ENCODE data around the gene AP1G2. TPM values are rescaled to one million over a fixed set of nuclear protein-coding genes. Genes with fewer than 3 reads are reported as not detected.

AP1G2 gene
- polyA plus RNA-seq, 1 experiment, result 8.2 TPM

DNA sequence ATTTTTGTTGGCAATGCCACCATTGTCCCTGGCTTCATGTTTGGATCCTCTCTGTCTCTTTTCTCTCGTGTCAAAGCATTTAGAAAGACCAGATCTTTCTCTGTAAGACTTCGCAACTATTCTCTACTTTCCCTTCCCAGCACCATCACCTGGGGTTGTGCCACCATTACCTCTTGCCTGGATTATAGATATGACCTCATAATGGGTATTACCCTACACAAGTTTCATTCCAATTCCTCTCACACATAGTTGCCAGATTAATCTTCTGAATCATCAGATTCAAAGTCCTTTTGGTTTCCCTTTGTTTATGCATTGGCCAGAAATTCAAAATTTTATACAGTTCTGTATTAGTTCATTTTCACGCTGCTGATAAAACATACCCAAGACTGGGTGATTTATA is 41.4 kb upstream of the AP1G2 start:
- Histone ChIP-seq H3K27ac (ENCODE audit: low read depth, low read length) (no peak overlapping the region), H3K27me3 (ENCODE audit: control insufficient read depth, insufficient read depth, low read length) (peaks cover 4% of the 10 kb centered on the region), H3K4me3 (ENCODE audit: low read depth, low read length) (no peak overlapping the region), H3K9me3 (ENCODE audit: control insufficient read depth, insufficient read depth, low read length) (no peaks in the 10 kb centered on the region)
- CTCF ChIA-PET, result no interaction called here
- POLR2A ChIA-PET, result no interaction called here
- DNase-seq (ENCODE audit: low read depth, low spot score), result no peak
- TF ChIP-seq, protein P1, sequence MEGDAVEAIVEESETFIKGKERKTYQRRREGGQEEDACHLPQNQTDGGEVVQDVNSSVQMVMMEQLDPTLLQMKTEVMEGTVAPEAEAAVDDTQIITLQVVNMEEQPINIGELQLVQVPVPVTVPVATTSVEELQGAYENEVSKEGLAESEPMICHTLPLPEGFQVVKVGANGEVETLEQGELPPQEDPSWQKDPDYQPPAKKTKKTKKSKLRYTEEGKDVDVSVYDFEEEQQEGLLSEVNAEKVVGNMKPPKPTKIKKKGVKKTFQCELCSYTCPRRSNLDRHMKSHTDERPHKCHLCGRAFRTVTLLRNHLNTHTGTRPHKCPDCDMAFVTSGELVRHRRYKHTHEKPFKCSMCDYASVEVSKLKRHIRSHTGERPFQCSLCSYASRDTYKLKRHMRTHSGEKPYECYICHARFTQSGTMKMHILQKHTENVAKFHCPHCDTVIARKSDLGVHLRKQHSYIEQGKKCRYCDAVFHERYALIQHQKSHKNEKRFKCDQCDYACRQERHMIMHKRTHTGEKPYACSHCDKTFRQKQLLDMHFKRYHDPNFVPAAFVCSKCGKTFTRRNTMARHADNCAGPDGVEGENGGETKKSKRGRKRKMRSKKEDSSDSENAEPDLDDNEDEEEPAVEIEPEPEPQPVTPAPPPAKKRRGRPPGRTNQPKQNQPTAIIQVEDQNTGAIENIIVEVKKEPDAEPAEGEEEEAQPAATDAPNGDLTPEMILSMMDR (IDR thresholded peaks at IDR 0.05; ENCODE audit: low read depth, low read length), result no peak

- H3K4me3 ChIP-seq (ENCODE audit: low read depth, low read length), result no peak overlapping the region
- no peak for DNase-seq (ENCODE audit: low read depth, low spot score)
- H3K27me3 ChIP-seq (ENCODE audit: control insufficient read depth, insufficient read depth, low read length), result peaks cover 4% of the 10 kb centered on the region
- TF ChIP-seq, protein P1 (IDR thresholded peaks at IDR 0.05; ENCODE audit: low read depth, low read length), result no peak
- no peak overlapping the region for H3K27ac ChIP-seq (ENCODE audit: low read depth, low read length)
- CTCF ChIA-PET, result interaction anchor here (1.7 kb wide), 1 partner anchor 23 kb away, joined by 8 read pairs; no protein-coding TSS in a partner anchor
- POLR2A ChIA-PET, result no interaction called here
- no peaks in the 10 kb centered on the region for H3K9me3 ChIP-seq (ENCODE audit: control insufficient read depth, insufficient read depth, low read length)
Observed at GRCh38 chr14:23608454-23608853, 40.9 kb upstream of the AP1G2 start.

DNA sequence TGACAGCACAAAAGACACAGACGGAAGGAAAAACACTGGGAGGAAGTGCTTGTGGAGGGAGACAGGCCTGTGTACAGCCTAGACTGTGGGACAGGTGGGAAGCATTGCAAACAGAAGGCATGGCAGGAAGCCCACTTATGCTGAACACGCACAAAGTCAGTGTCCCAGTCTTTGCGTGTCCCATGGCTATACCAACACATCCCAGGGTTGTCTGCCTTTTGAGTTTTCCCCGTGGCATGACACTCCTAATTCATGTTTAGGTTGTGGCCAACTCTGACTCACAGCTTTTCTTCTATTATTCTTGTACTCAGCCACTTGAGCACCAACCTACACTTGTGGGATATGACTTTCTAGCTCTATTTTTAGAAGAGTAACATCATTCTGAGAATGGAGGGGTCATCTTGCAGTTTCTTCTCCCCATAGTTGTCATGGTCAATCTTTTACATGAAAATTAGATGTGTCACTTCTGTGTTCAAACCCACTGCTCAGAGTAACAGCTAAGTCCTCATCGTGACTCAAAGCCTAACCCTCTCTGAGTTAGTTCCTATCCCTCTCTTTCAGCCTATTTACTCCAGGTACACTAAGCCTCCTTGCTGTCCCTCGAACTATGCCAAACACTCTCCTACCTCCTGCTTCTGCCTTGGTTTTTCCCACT is 38.5 kb upstream of the AP1G2 start:
- H3K9me3 ChIP-seq (ENCODE audit: control insufficient read depth, insufficient read depth, low read length), result no peaks in the 10 kb centered on the region
- H3K27me3 ChIP-seq (ENCODE audit: control insufficient read depth, insufficient read depth, low read length), result peaks cover 7% of the 10 kb centered on the region
- TF ChIP-seq, protein P1 (IDR thresholded peaks at IDR 0.05; ENCODE audit: low read depth, low read length), result no peak
- CTCF ChIA-PET, result interaction anchor here (0.7 kb wide), 1 partner anchor 17 kb away, joined by 4 read pairs; no protein-coding TSS in a partner anchor
- H3K4me3 ChIP-seq (ENCODE audit: low read depth, low read length), result no peak overlapping the region
- no peak for DNase-seq (ENCODE audit: low read depth, low spot score)
- POLR2A ChIA-PET, result no interaction called here
- no peak overlapping the region for H3K27ac ChIP-seq (ENCODE audit: low read depth, low read length)

GRCh38 chr14:23604675-23605170 is 37.1 kb upstream of the AP1G2 start:
- Histone ChIP-seq H3K9me3 (ENCODE audit: control insufficient read depth, insufficient read depth, low read length) (no peaks in the 10 kb centered on the region), H3K4me3 (ENCODE audit: low read depth, low read length) (no peak overlapping the region), H3K27me3 (ENCODE audit: control insufficient read depth, insufficient read depth, low read length) (peaks cover 7% of the 10 kb centered on the region), H3K27ac (ENCODE audit: low read depth, low read length) (no peak overlapping the region)
- no peak for DNase-seq (ENCODE audit: low read depth, low spot score)
- POLR2A ChIA-PET, result no interaction called here
- CTCF ChIA-PET, result no interaction called here
- TF ChIP-seq, protein P1 (IDR thresholded peaks at IDR 0.05; ENCODE audit: low read depth, low read length), result no peak

GRCh38 chr14:23604148-23604547 is 36.6 kb upstream of the AP1G2 start:
- TF ChIP-seq, protein P1 (IDR thresholded peaks at IDR 0.05; ENCODE audit: low read depth, low read length), result no peak
- POLR2A ChIA-PET, result no interaction called here
- Histone ChIP-seq H3K9me3 (ENCODE audit: control insufficient read depth, insufficient read depth, low read length) (no peaks in the 10 kb centered on the region), H3K27ac (ENCODE audit: low read depth, low read length) (no peak overlapping the region), H3K27me3 (ENCODE audit: control insufficient read depth, insufficient read depth, low read length) (peaks cover 7% of the 10 kb centered on the region), H3K4me3 (ENCODE audit: low read depth, low read length) (no peak overlapping the region)
- no peak for DNase-seq (ENCODE audit: low read depth, low spot score)
- CTCF ChIA-PET, result no interaction called here
